Cardiac muscle cell (in vitro differentiated cells and primary cell): ENCODE measurements around the gene NAALADL2. TPM values are rescaled to one million over a fixed set of nuclear protein-coding genes. Genes with fewer than 3 reads are reported as not detected.

Experiments
- DNase-seq, 2 donors: peaks; one replicate each; pipeline versions ENCODE4 v3.0.0 to v3.0.0-alpha.2; 2010 to 2017; ENCODE audit warnings: low read depth in 1 of 2, low spot score in 1 of 2
- H3K27ac ChIP-seq: fragments of 200-600 bp; sonication (generic); 2 replicates; pipeline ENCODE4 v1.5.1; 2016
- H3K27me3 ChIP-seq: fragments of 200-600 bp; sonication (generic); 2 replicates; pipeline ENCODE4 v1.6.0; 2016; ENCODE audit warnings: control low read depth
- H3K36me3 ChIP-seq: fragments of 200-600 bp; sonication (generic); 2 replicates; pipeline ENCODE4 v1.5.1; 2016; ENCODE audit warnings: control low read depth
- H3K4me1 ChIP-seq: fragments of 200-600 bp; sonication (generic); 2 replicates; pipeline ENCODE4 v1.8.1; 2017; ENCODE audit warnings: low read depth, mild to moderate bottlenecking, mixed run types
- H3K4me3 ChIP-seq: fragments of 200-600 bp; sonication (generic); 2 replicates; pipeline ENCODE4 v1.5.1; 2016; ENCODE audit warnings: mild to moderate bottlenecking
- H3K9me3 ChIP-seq: fragments of 200-600 bp; sonication (generic); 2 replicates; pipeline ENCODE4 v1.5.1; 2017; ENCODE audit warnings: low read depth, mild to moderate bottlenecking, control low read depth
- CTCF ChIP-seq: IDR thresholded peaks from 2 replicates; pipeline ENCODE4 v1.5.1; 2012; ENCODE audit warnings: low read depth, mild to moderate bottlenecking, low read length
- polyA plus RNA-seq: library from polyadenylated mRNA; unstranded; fragments of >200 nt; fragmentation: Nextera tagmentation; extraction: Ambion mirVana; gene quantifications from 2 replicates; pipeline ENCODE4 v1.2.1, GENCODE V29; 2016
- total RNA-seq: library from RNA; depleted of rRNA; stranded (reverse); fragments of >200 nt; gene quantifications from 2 replicates; pipeline ENCODE4 v1.2.3, GENCODE V29; 2016

Gene NAALADL2
- total and polyA plus RNA-seq, 2 experiments from 2014 or later = 2.4 to 3.8 TPM

GRCh38 chr3:174821477-174821876 is 37.7 kb upstream of the NAALADL2 start:
- H3K36me3 ChIP-seq = no peaks in the 10 kb centered on the region
- H3K4me3 ChIP-seq = no peak overlapping the region
- H3K9me3 ChIP-seq = no peaks in the 10 kb centered on the region
- no peaks in the 10 kb centered on the region for H3K27me3 ChIP-seq
- H3K27ac ChIP-seq = no peak overlapping the region
- peak in 1 of 2 donors; percentile 29 for DNase-seq
- TF ChIP-seq CTCF = no peak
- H3K4me1 ChIP-seq = no peaks in the 10 kb centered on the region

GRCh38 chr3:174822320-174822719 is 36.8 kb upstream of the NAALADL2 start:
- Histone ChIP-seq H3K9me3 (no peaks in the 10 kb centered on the region), H3K27me3 (no peaks in the 10 kb centered on the region), H3K4me3 (no peak overlapping the region), H3K4me1 (no peaks in the 10 kb centered on the region), H3K27ac (no peak overlapping the region), H3K36me3 (no peaks in the 10 kb centered on the region)
- peak in 1 of 2 donors; percentile 2 for DNase-seq
- TF ChIP-seq CTCF = no peak

- H3K27ac ChIP-seq = no peak overlapping the region
- no peak for DNase-seq
- no peaks in the 10 kb centered on the region for H3K36me3 ChIP-seq
- no peaks in the 10 kb centered on the region for H3K9me3 ChIP-seq
- TF ChIP-seq CTCF = no peak
- H3K27me3 ChIP-seq = no peaks in the 10 kb centered on the region
- no peaks in the 10 kb centered on the region for H3K4me1 ChIP-seq
- H3K4me3 ChIP-seq = no peak overlapping the region
Measured at GRCh38 chr3:174826069-174826468, 33.1 kb upstream of the NAALADL2 start.

GRCh38 chr3:174844746-174845145 is 14.4 kb upstream of the NAALADL2 start:
- Histone ChIP-seq H3K36me3 (no peaks in the 10 kb centered on the region), H3K27ac (no peak overlapping the region), H3K4me1 (peaks cover 9% of the 10 kb centered on the region), H3K27me3 (no peaks in the 10 kb centered on the region), H3K9me3 (no peaks in the 10 kb centered on the region), H3K4me3 (no peak overlapping the region)
- TF ChIP-seq CTCF = no peak
- DNase-seq = no peak

GRCh38 chr3:174846055-174846454 is 13.1 kb upstream of the NAALADL2 start:
- no peaks in the 10 kb centered on the region for H3K36me3 ChIP-seq
- no peaks in the 10 kb centered on the region for H3K27me3 ChIP-seq
- no peak for TF ChIP-seq CTCF
- H3K27ac ChIP-seq = no peak overlapping the region
- H3K4me1 ChIP-seq = peaks cover 1% of the 10 kb centered on the region
- no peak for DNase-seq
- no peak overlapping the region for H3K4me3 ChIP-seq
- no peaks in the 10 kb centered on the region for H3K9me3 ChIP-seq

GRCh38 chr3:174854987-174855386 is 4.1 kb upstream of the NAALADL2 start:
- no peak for TF ChIP-seq CTCF
- H3K4me3 ChIP-seq = no peak overlapping the region
- H3K27ac ChIP-seq = no peak overlapping the region
- DNase-seq = no peak
- H3K36me3 ChIP-seq = no peaks in the 10 kb centered on the region
- H3K4me1 ChIP-seq = no peaks in the 10 kb centered on the region
- no peaks in the 10 kb centered on the region for H3K27me3 ChIP-seq
- H3K9me3 ChIP-seq = no peaks in the 10 kb centered on the region
